PFSK-1 (cell line): ENCODE measurements around the gene PRRC2B.

ENCODE experiments used
- REST ChIP-seq, 2 experiments: IDR thresholded peaks; 2 replicates each; pipeline versions ENCODE4 v1.6.1 to v1.8.0; 2011 to 2012; ENCODE audit warnings: low read depth in 2 of 2, low read length in 2 of 2, control low read depth in 1 of 2, inconsistent platforms in 1 of 2, mild to moderate bottlenecking in 1 of 2, moderate library complexity in 1 of 2; ENCODE audit not compliant: insufficient read depth in 1 of 2
- TAF1 ChIP-seq: IDR thresholded peaks from 2 replicates; pipeline ENCODE4 v1.6.1; 2012; ENCODE audit warnings: low read length, control low read depth, borderline replicate concordance; ENCODE audit not compliant: insufficient read depth

- no peak for TF ChIP-seq REST (IDR thresholded peaks at IDR 0.05; ENCODE audit: insufficient read depth in 1 of 2, low read depth in 2 of 2, low read length in 2 of 2)
- TF ChIP-seq TAF1, result no peak
These were observed 145.5 kb downstream of the PRRC2B start for GRCh38 chr9:131539223-131539923.
